ENCODE results near the gene ALOXE3. TPM values are rescaled to one million over a fixed set of nuclear protein-coding genes. Genes with fewer than 3 reads are reported as not detected.

The ALOXE3 gene
- total and polyA plus RNA-seq, 2 of the 8 experiments (the other 6 are each of a cell fraction or from before 2014, with no cell fraction given), result 0.26 TPM; not detected in 1

GRCh38 chr17:8162997-8163977 lies 45.0 kb upstream of the ALOXE3 start:
- Histone ChIP-seq H3K27ac (ENCODE audit: low read depth, low read length) (peak overlapping the region; percentile 99), H4K8ac (ENCODE audit: extremely low read depth, insufficient read depth, low read length) (peak overlapping the region; percentile 100), H4K5ac (ENCODE audit: insufficient read length, low read depth, low read length) (peak overlapping the region; percentile 99), H2AK5ac (ENCODE audit: low read depth, low read length) (peak overlapping the region; percentile 99), H3K9me3 (ENCODE audit: insufficient read depth in 2 of 2, low read depth in 1 of 2, low read length in 1 of 2) (no peaks in the 10 kb centered on the region), H2BK5ac (ENCODE audit: low read depth, low read length) (peak overlapping the region; percentile 100), H4K20me1 (replicated peaks in 1 of 2; ENCODE audit: control insufficient read depth in 1 of 2, insufficient read depth in 2 of 2, low read length in 2 of 2) (peaks cover 8 to 9% of the 10 kb centered on the region in 2 experiments), H4K91ac (replicated peaks; ENCODE audit: insufficient read length, low read length) (peak overlapping the region; percentile 100), H3K79me2 (ENCODE audit: control insufficient read depth in 1 of 2, insufficient read depth in 2 of 2, low read length in 2 of 2) (peaks cover 0 to 15% of the 10 kb centered on the region in 2 experiments; a peak in 2 of 4 replicates), H3K4ac (replicated peaks; ENCODE audit: insufficient read length, low read depth, low read length) (peak overlapping the region; percentile 100), H2BK12ac (ENCODE audit: low read depth, low read length) (peak overlapping the region; percentile 98), H2BK15ac (ENCODE audit: low read length) (peak overlapping the region; percentile 100; the same call in 1 of the 2 replicates), H3K56ac (replicated peaks; ENCODE audit: insufficient read length, low read depth, low read length) (peak overlapping the region; percentile 99), H3K4me1 (replicated peaks in 1 of 4; ENCODE audit: control insufficient read depth in 3 of 4, insufficient read depth in 4 of 4, low read length in 3 of 4) (peaks cover 4 to 25% (median 21%) of the 10 kb centered on the region in 4 experiments), H3K9ac (replicated peaks in 1 of 4; ENCODE audit: extremely low read depth in 1 of 4, low read depth in 3 of 4, low read length in 3 of 4) (peak overlapping the region; percentile 86 to 97 (median 95)), H3K14ac (ENCODE audit: insufficient read length) (peak overlapping the region; percentile 100), H3K27me3 (replicated peaks in 1 of 4; ENCODE audit: control insufficient read depth in 3 of 4, extremely low read depth in 1 of 4, insufficient read depth in 3 of 4, low read length in 3 of 4) (no peaks in the 10 kb centered on the region), H2BK120ac (replicated peaks; ENCODE audit: low read depth, low read length) (peak overlapping the region; percentile 95), H3K23ac (ENCODE audit: insufficient read length) (no peak overlapping the region), H3K79me1 (ENCODE audit: low read depth, low read length) (peaks cover 8% of the 10 kb centered on the region), H2BK20ac (ENCODE audit: low read length) (no peak overlapping the region), H3K23me2 (ENCODE audit: low read depth, low read length) (peaks cover 16% of the 10 kb centered on the region), H3K4me2 (ENCODE audit: insufficient read depth in 1 of 2, low read depth in 2 of 2, low read length in 2 of 2) (peak overlapping the region; percentile 85 to 95), H3K18ac (ENCODE audit: extremely low read depth, low read length) (peak overlapping the region; percentile 100), H2AFZ (ENCODE audit: low read length) (peak overlapping the region; percentile 55; the same call in 1 of the 2 replicates), H3K4me3 (ENCODE audit: extremely low read depth in 1 of 4, insufficient read depth in 2 of 4, low read depth in 3 of 4, low read length in 4 of 4) (peak overlapping the region; percentile 57 to 98 (median 80)), H3K36me3 (ENCODE audit: control insufficient read depth in 2 of 4, insufficient read depth in 4 of 4, low read length in 3 of 4) (peaks cover 0 to 10% (median 5%) of the 10 kb centered on the region in 4 experiments; a peak in 6 of 8 replicates)
- ChIA-PET CTCF (ENCODE audit: partially characterized antibody) (interaction anchor here (0.6 to 10.3 kb wide), 9 partner anchors 18 to 174 kb away, joined by 3 to 133 read pairs (median 4); partner anchors contain the start of gene ALOXE3), POLR2A (ENCODE audit: partially characterized antibody) (interaction anchor here (0.6 to 15.7 kb wide), 24 partner anchors 9 to 476 kb away, joined by 3 to 289 read pairs (median 4); partner anchors contain the start of genes AURKB, BORCS6, PER1 and TMEM107)
- FAIRE-seq (peak; percentile 73), DNase-seq (ENCODE audit: low read depth in 1 of 2, low spot score in 2 of 2) (peak; percentile 88 to 90)
- 7% methylated on average over 15 of the region's 55 CpGs; no CpG with 5 or more reads in 1 of the 2 experiments for WGBS, 2 experiments (ENCODE audit: extremely low coverage in 1 of 2, insufficient coverage in 1 of 2, insufficient read length in 1 of 2, insufficient replicate concordance in 2 of 2, low coverage in 1 of 2, low lambda C conversion rate in 2 of 2, missing lambda C conversion rate in 1 of 2)
- TF ChIP-seq PHF8 (conservative IDR thresholded peaks at IDR 0.05; ENCODE audit: low read depth, low read length), result peak; percentile 50
- 0 out of 2 replicates have a peak, but pooled peaks have one; percentile 2 for TF ChIP-seq CEBPB (IDR thresholded peaks at IDR 0.05; ENCODE audit: low read depth, low read length)
- peak; percentile 87 for TF ChIP-seq MAX (IDR thresholded peaks at IDR 0.05)
- TF ChIP-seq TAF1 (IDR thresholded peaks at IDR 0.05; ENCODE audit: low read depth, low read length), result peak; percentile 73
- TF ChIP-seq POLR2AphosphoS5 (IDR thresholded peaks at IDR 0.05; ENCODE audit: low read depth, low read length), result peak; percentile 90
- TF ChIP-seq E2F6 (IDR thresholded peaks at IDR 0.05), result peak; percentile 82
- TF ChIP-seq EGR1 (IDR thresholded peaks at IDR 0.05; ENCODE audit: borderline replicate concordance, low read depth, low read length), result peak; percentile 40; the same call in 1 of the 2 replicates
- peak; percentile 69; the same call in 1 of the 2 replicates for TF ChIP-seq TBP (IDR thresholded peaks at IDR 0.05; ENCODE audit: low read depth, low read length)
- peak; percentile 68 for TF ChIP-seq TAF7 (optimal IDR thresholded peaks at IDR 0.05; ENCODE audit: borderline replicate concordance, low read depth, low read length)

Data from H1 (cell line).